ENCODE results near the gene TMEM53.

TMEM53 gene

GRCh38 chr1:44718091-44718490, 43.8 kb upstream of the TMEM53 start:
- in situ Hi-C loops (cut with HindIII; ENCODE audit: low sequenced_read_pairs) = no loop called here
- H3K4me3 ChIP-seq (ENCODE audit: low read depth, low read length) = no peak overlapping the region
- DNase-seq (ENCODE audit: low read depth, low spot score) = no peak
- TF ChIP-seq CTCF (IDR thresholded peaks at IDR 0.05; ENCODE audit: low read depth, low read length) = no peak

- TF ChIP-seq CTCF (IDR thresholded peaks at IDR 0.05; ENCODE audit: low read depth, low read length) = no peak
- no peak overlapping the region for H3K4me3 ChIP-seq (ENCODE audit: low read depth, low read length)
- no peak for DNase-seq (ENCODE audit: low read depth, low spot score)
Measured at GRCh38 chr1:44717653-44718052, 43.4 kb upstream of the TMEM53 start.

GRCh38 chr1:44717156-44717555, 42.9 kb upstream of the TMEM53 start:
- no peak for TF ChIP-seq CTCF (IDR thresholded peaks at IDR 0.05; ENCODE audit: low read depth, low read length)
- in situ Hi-C loops (cut with HindIII; ENCODE audit: low sequenced_read_pairs) = no loop called here

More at GRCh38 chr1:44717653-44718052, 43.4 kb upstream of the TMEM53 start:
- in situ Hi-C loops (cut with HindIII; ENCODE audit: low sequenced_read_pairs) = no loop called here

GRCh38 chr1:44714944-44715571, 40.8 kb upstream of the TMEM53 start:
- no peak overlapping the region for H3K4me3 ChIP-seq (ENCODE audit: low read depth, low read length)
- DNase-seq (ENCODE audit: low read depth, low spot score) = peak; percentile 69
- in situ Hi-C loops (cut with HindIII; ENCODE audit: low sequenced_read_pairs) = no loop called here
- TF ChIP-seq CTCF (IDR thresholded peaks at IDR 0.05; ENCODE audit: low read depth, low read length) = peak; percentile 94

More at GRCh38 chr1:44717156-44717555, 42.9 kb upstream of the TMEM53 start:
- no peak overlapping the region for H3K4me3 ChIP-seq (ENCODE audit: low read depth, low read length)
- no peak for DNase-seq (ENCODE audit: low read depth, low spot score)

GRCh38 chr1:44714532-44714931, 40.3 kb upstream of the TMEM53 start:
- in situ Hi-C loops (cut with HindIII; ENCODE audit: low sequenced_read_pairs) = no loop called here
- TF ChIP-seq CTCF (IDR thresholded peaks at IDR 0.05; ENCODE audit: low read depth, low read length) = no peak
- no peak for DNase-seq (ENCODE audit: low read depth, low spot score)
- H3K4me3 ChIP-seq (ENCODE audit: low read depth, low read length) = no peak overlapping the region

GRCh38 chr1:44713321-44713781, 39.1 kb upstream of the TMEM53 start:
- DNase-seq (ENCODE audit: low read depth, low spot score) = no peak
- H3K4me3 ChIP-seq (ENCODE audit: low read depth, low read length) = no peak overlapping the region
- in situ Hi-C loops (cut with HindIII; ENCODE audit: low sequenced_read_pairs) = no loop called here
- no peak for TF ChIP-seq CTCF (IDR thresholded peaks at IDR 0.05; ENCODE audit: low read depth, low read length)
